ENCODE measurements around the gene TAB2.

DNA sequence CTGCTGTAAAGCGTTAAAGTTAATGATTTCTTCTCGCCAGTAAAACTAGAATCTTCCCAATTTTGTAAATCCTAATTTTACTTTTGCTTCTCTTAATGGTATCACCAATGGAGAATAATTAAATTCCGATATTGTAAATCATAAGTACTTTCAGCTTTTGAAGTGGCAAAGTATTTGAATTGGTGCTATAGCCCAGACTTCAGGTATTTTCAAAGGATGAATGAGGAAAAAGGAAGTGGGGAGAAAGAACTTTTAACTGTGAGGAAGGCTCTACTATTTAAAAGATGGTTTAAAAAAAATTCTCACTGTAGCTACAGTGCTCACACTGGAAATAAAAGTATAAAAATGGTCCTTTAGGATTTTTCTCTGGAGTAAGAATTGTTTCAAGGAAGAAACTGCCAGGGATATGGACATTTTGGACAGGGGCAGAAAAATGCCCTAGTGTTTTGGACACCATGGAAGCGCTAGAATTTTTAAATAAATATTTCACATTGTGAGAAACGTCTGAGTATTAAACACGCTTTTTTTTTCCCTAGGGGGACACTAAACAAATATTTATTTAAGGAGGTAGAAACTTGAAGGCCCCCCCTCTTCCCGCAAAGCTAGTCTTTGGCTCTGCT is 1.3 kb upstream of the TAB2 start:
- TF ChIP-seq CTCF (IDR thresholded peaks at IDR 0.05; ENCODE audit: low read depth, low read length) (no peak), EZH2phosphoT487 (IDR thresholded peaks at IDR 0.05; ENCODE audit: low read depth) (no peak)
